Ishikawa (cell line): ENCODE results near the gene DGCR8.

Source experiments
- EP300 ChIP-seq: IDR thresholded peaks from 2 replicates; pipeline ENCODE4 v1.6.1; 2012; ENCODE audit warnings: borderline replicate concordance
- RAD21 ChIP-seq: IDR thresholded peaks from 2 replicates; pipeline ENCODE4 v1.6.1; 2012; ENCODE audit warnings: low read depth
- ZBTB7A ChIP-seq: IDR thresholded peaks from 2 replicates; pipeline ENCODE4 v1.6.1; 2012; ENCODE audit warnings: low read depth
- TF ChIP-seq, protein P1 (sequence below): IDR thresholded peaks from 2 replicates; pipeline ENCODE4 v1.6.1; 2012

DNA sequence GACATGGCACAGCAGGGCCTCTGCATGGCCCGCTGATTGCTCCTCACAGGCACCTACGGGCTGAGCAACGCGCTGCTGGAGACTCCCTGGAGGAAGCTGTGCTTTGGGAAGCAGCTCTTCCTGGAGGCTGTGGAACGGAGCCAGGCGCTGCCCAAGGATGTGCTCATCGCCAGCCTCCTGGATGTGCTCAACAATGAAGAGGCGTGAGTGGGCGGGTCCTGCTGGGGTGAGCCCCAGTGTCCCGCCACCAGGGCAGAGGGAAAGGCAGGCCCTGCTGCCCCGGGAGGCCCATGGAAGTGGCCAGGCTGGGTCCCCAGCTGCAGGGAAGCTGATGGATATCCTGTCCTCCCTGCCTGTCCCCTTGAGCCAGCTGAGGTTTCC lies 18.6 kb upstream of the DGCR8 start:
- TF ChIP-seq ZBTB7A = no peak
- peak; percentile 71; the same call in 1 of the 2 replicates for TF ChIP-seq EP300
- TF ChIP-seq RAD21 = no peak
- TF ChIP-seq, protein P1, sequence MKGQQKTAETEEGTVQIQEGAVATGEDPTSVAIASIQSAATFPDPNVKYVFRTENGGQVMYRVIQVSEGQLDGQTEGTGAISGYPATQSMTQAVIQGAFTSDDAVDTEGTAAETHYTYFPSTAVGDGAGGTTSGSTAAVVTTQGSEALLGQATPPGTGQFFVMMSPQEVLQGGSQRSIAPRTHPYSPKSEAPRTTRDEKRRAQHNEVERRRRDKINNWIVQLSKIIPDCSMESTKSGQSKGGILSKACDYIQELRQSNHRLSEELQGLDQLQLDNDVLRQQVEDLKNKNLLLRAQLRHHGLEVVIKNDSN = peak; percentile 18; the same call in 1 of the 2 replicates
